ENCODE data around the gene OR5K4.

OR5K4 gene

GRCh38 chr3:98333989-98334606, 19.6 kb upstream of the OR5K4 start:
- Histone ChIP-seq H3K27me3 (ENCODE audit: insufficient read depth, low read length) (peaks cover 77% of the 10 kb centered on the region), H2AFZ (ENCODE audit: low read length, unreplicated experiment) (no peak overlapping the region), H3K4me3 (ENCODE audit: low read depth, low read length) (no peak overlapping the region), H3K79me2 (ENCODE audit: control insufficient read depth, insufficient read depth, low read length, unreplicated experiment) (no peaks in the 10 kb centered on the region), H3K36me3 (ENCODE audit: insufficient read depth, low read length) (no peaks in the 10 kb centered on the region), H3K4me1 (ENCODE audit: control insufficient read depth, insufficient read depth, low read length, unreplicated experiment) (no peaks in the 10 kb centered on the region), H3K27ac (ENCODE audit: low read depth, low read length) (no peak overlapping the region)

DNA sequence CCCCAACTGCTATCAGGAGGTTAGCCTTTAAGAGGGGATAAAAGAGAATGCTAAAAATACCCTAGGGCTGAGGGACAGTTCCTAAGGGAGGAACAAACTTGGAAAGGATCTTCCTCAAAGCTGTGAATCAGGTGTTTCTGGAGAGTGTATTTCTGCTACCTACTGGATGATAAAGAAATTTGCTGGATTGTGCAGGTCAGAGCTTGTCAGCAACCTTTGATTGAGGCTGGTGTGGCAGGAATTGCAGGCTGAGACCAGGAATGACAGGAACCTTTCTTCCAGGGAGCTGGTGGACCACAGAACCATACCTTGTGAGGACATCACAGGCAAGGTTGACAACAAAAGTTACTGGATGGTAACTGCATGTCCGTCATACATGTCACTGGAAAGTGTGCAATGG, 14.6 kb upstream of the OR5K4 start:
- H3K36me3 ChIP-seq (ENCODE audit: insufficient read depth, low read length) = no peaks in the 10 kb centered on the region
- H3K27ac ChIP-seq (ENCODE audit: low read depth, low read length) = no peak overlapping the region
- no peak overlapping the region for H3K4me3 ChIP-seq (ENCODE audit: low read depth, low read length)
- H3K4me1 ChIP-seq (ENCODE audit: control insufficient read depth, insufficient read depth, low read length, unreplicated experiment) = no peaks in the 10 kb centered on the region
- no peak overlapping the region for H2AFZ ChIP-seq (ENCODE audit: low read length, unreplicated experiment)
- no peaks in the 10 kb centered on the region for H3K79me2 ChIP-seq (ENCODE audit: control insufficient read depth, insufficient read depth, low read length, unreplicated experiment)
- H3K27me3 ChIP-seq (ENCODE audit: insufficient read depth, low read length) = peaks cover 73% of the 10 kb centered on the region

GRCh38 chr3:98341758-98342157, 11.9 kb upstream of the OR5K4 start:
- peaks cover 78% of the 10 kb centered on the region for H3K27me3 ChIP-seq (ENCODE audit: insufficient read depth, low read length)

GRCh38 chr3:98343647-98344507, 9.8 kb upstream of the OR5K4 start:
- H3K36me3 ChIP-seq (ENCODE audit: insufficient read depth, low read length) = no peaks in the 10 kb centered on the region
- no peak overlapping the region for H3K27ac ChIP-seq (ENCODE audit: low read depth, low read length)
- no peak overlapping the region for H2AFZ ChIP-seq (ENCODE audit: low read length, unreplicated experiment)
- H3K79me2 ChIP-seq (ENCODE audit: control insufficient read depth, insufficient read depth, low read length, unreplicated experiment) = no peaks in the 10 kb centered on the region
- no peaks in the 10 kb centered on the region for H3K4me1 ChIP-seq (ENCODE audit: control insufficient read depth, insufficient read depth, low read length, unreplicated experiment)
- H3K27me3 ChIP-seq (ENCODE audit: insufficient read depth, low read length) = peaks cover 78% of the 10 kb centered on the region
- no peak overlapping the region for H3K4me3 ChIP-seq (ENCODE audit: low read depth, low read length)

More at GRCh38 chr3:98341758-98342157, 11.9 kb upstream of the OR5K4 start:
- Histone ChIP-seq H2AFZ (ENCODE audit: low read length, unreplicated experiment) (no peak overlapping the region), H3K79me2 (ENCODE audit: control insufficient read depth, insufficient read depth, low read length, unreplicated experiment) (no peaks in the 10 kb centered on the region), H3K4me3 (ENCODE audit: low read depth, low read length) (no peak overlapping the region), H3K36me3 (ENCODE audit: insufficient read depth, low read length) (no peaks in the 10 kb centered on the region), H3K4me1 (ENCODE audit: control insufficient read depth, insufficient read depth, low read length, unreplicated experiment) (no peaks in the 10 kb centered on the region), H3K27ac (ENCODE audit: low read depth, low read length) (no peak overlapping the region)

- peaks cover 67% of the 10 kb centered on the region for H3K27me3 ChIP-seq (ENCODE audit: insufficient read depth, low read length)
- no peak overlapping the region for H3K4me3 ChIP-seq (ENCODE audit: low read depth, low read length)
- H3K79me2 ChIP-seq (ENCODE audit: control insufficient read depth, insufficient read depth, low read length, unreplicated experiment) = no peaks in the 10 kb centered on the region
- H3K27ac ChIP-seq (ENCODE audit: low read depth, low read length) = no peak overlapping the region
- no peaks in the 10 kb centered on the region for H3K36me3 ChIP-seq (ENCODE audit: insufficient read depth, low read length)
- no peak overlapping the region for H2AFZ ChIP-seq (ENCODE audit: low read length, unreplicated experiment)
- no peaks in the 10 kb centered on the region for H3K4me1 ChIP-seq (ENCODE audit: control insufficient read depth, insufficient read depth, low read length, unreplicated experiment)
These were observed 3.6 kb upstream of the OR5K4 start for GRCh38 chr3:98350082-98350481.

GRCh38 chr3:98359250-98359649, 5.6 kb downstream of the OR5K4 start:
- Histone ChIP-seq H2AFZ (ENCODE audit: low read length, unreplicated experiment) (no peak overlapping the region), H3K4me1 (ENCODE audit: control insufficient read depth, insufficient read depth, low read length, unreplicated experiment) (no peaks in the 10 kb centered on the region), H3K27ac (ENCODE audit: low read depth, low read length) (no peak overlapping the region), H3K27me3 (ENCODE audit: insufficient read depth, low read length) (peaks cover 12% of the 10 kb centered on the region), H3K79me2 (ENCODE audit: control insufficient read depth, insufficient read depth, low read length, unreplicated experiment) (no peaks in the 10 kb centered on the region), H3K4me3 (ENCODE audit: low read depth, low read length) (no peak overlapping the region), H3K36me3 (ENCODE audit: insufficient read depth, low read length) (no peaks in the 10 kb centered on the region)

DNA sequence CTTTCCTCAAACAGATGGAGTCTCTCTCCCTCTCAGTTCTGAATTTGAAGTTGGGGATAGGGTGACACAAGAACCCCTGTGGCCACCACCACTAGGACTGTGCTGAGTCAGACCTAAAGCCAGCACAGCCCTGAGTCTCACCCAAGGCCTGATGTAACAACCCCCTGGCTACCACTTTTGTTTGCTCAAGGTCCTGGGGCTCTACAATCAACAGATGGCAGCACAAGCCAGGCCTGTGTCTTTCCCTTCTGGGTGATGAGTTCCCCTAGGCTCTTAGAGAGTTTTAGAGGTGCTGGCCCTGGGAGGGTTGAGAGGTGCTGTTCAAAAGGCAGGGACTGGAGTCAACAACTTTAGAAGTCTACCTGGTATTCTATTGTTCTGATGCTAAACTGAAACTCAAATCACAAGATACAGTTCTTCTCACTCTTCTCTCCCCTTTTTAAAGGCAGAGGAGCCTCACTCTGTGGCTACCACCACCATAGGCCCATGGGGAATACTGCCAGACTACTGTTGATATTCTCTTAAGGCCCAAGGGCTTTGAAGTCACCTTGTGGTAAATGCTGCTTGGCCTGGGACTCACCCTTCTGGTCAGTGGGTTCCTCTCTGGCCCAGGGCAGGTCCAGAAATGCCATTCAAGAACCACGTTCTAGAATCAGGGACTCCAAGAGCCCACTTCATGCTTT, 6.5 kb downstream of the OR5K4 start:
- Histone ChIP-seq H3K4me3 (ENCODE audit: low read depth, low read length) (no peak overlapping the region), H2AFZ (ENCODE audit: low read length, unreplicated experiment) (no peak overlapping the region), H3K27ac (ENCODE audit: low read depth, low read length) (no peak overlapping the region), H3K4me1 (ENCODE audit: control insufficient read depth, insufficient read depth, low read length, unreplicated experiment) (no peaks in the 10 kb centered on the region), H3K27me3 (ENCODE audit: insufficient read depth, low read length) (peaks cover 3% of the 10 kb centered on the region), H3K79me2 (ENCODE audit: control insufficient read depth, insufficient read depth, low read length, unreplicated experiment) (no peaks in the 10 kb centered on the region), H3K36me3 (ENCODE audit: insufficient read depth, low read length) (no peaks in the 10 kb centered on the region)

DNA sequence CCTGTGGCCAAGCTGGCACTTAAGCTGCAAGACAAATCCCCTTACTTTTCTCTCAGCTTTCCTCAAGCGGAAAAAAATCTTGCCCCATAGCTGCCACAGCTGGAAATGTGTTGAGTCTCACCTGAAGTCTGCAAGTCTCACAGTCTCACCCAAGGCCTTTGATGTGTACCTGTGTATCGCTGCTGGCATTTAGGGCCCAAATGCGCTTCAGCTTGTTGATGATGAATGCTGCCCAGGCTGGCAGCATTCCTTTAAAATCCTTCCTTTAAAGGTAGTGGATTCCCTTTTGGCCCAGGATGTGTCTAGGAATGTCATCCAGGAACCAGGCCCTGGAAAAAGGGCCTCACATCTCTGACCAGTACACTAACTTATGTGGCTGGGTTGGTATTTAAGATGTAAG, 7.0 kb downstream of the OR5K4 start:
- Histone ChIP-seq H3K79me2 (ENCODE audit: control insufficient read depth, insufficient read depth, low read length, unreplicated experiment) (no peaks in the 10 kb centered on the region), H3K27me3 (ENCODE audit: insufficient read depth, low read length) (no peaks in the 10 kb centered on the region; the same call in 1 of the 2 replicates), H3K4me1 (ENCODE audit: control insufficient read depth, insufficient read depth, low read length, unreplicated experiment) (no peaks in the 10 kb centered on the region), H3K4me3 (ENCODE audit: low read depth, low read length) (no peak overlapping the region), H3K27ac (ENCODE audit: low read depth, low read length) (no peak overlapping the region), H3K36me3 (ENCODE audit: insufficient read depth, low read length) (no peaks in the 10 kb centered on the region), H2AFZ (ENCODE audit: low read length, unreplicated experiment) (no peak overlapping the region)

DNA sequence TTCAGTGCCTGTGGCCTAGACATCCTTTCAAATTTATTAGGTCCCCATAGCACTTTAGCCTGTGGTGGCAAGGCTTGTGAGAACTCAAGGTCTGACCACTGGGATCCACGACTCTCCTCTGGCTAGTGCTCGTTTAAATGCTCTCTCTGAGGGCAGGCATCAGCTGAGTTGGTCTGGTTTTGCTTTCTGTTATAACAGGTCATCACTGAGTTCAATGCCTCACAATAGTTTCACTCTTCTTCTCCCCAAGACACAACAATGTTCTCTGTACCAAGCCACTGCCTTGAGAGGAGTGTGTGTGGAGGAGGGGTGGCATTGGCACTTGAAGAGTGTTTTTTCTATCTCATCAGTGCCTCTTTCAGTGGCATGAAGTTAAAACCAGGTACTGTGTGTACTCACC, 7.6 kb downstream of the OR5K4 start:
- Histone ChIP-seq H3K4me1 (ENCODE audit: control insufficient read depth, insufficient read depth, low read length, unreplicated experiment) (no peaks in the 10 kb centered on the region), H3K27me3 (ENCODE audit: insufficient read depth, low read length) (no peaks in the 10 kb centered on the region; the same call in 1 of the 2 replicates), H2AFZ (ENCODE audit: low read length, unreplicated experiment) (no peak overlapping the region), H3K36me3 (ENCODE audit: insufficient read depth, low read length) (no peaks in the 10 kb centered on the region), H3K27ac (ENCODE audit: low read depth, low read length) (no peak overlapping the region), H3K79me2 (ENCODE audit: control insufficient read depth, insufficient read depth, low read length, unreplicated experiment) (no peaks in the 10 kb centered on the region), H3K4me3 (ENCODE audit: low read depth, low read length) (no peak overlapping the region)

DNA sequence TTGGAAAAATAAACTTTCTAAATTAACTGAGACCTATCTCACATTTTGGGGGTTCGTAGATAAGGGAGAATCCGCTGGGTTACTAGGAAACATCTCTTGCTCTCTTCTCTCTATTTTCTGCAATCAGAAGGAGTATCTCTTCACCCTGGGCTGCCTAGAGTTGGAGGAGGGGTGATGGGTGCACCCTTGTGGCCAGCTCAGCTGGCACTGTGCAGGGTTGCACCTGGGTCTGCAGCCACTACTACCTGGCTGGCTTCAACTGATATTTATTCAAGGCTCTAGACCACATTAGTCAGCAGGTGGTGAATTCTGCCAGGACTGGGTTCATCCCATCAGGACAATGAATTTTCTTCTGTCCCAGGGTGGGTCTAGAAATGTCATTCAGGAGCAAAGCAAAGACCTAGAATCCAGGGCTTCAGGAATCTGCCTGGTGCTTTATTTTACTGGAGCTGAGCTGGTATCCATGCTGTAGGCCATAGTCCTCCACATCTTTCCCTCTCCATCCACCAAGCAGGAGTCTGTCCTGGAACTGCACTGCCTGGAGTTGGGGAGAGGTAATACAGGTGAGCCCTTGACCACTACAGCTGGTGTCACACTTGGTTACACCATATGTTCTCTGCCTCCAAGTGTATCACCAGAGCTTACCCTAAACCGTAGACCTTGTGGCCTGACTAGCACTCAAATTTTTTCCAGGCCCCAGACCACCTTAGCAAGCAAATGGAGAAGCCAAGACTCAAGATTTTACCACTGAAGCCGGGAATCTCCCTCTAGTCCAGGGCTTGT, 14.0 kb downstream of the OR5K4 start:
- no peaks in the 10 kb centered on the region for H3K79me2 ChIP-seq (ENCODE audit: control insufficient read depth, insufficient read depth, low read length, unreplicated experiment)
- no peak overlapping the region for H2AFZ ChIP-seq (ENCODE audit: low read length, unreplicated experiment)
- no peak overlapping the region for H3K4me3 ChIP-seq (ENCODE audit: low read depth, low read length)
- H3K27ac ChIP-seq (ENCODE audit: low read depth, low read length) = no peak overlapping the region
- H3K36me3 ChIP-seq (ENCODE audit: insufficient read depth, low read length) = no peaks in the 10 kb centered on the region
- H3K4me1 ChIP-seq (ENCODE audit: control insufficient read depth, insufficient read depth, low read length, unreplicated experiment) = no peaks in the 10 kb centered on the region
- peaks cover 32% of the 10 kb centered on the region for H3K27me3 ChIP-seq (ENCODE audit: insufficient read depth, low read length)
